Prostate gland (tissue), 2 donors: Measurements from ENCODE around the gene UBE2E2. TPM values are rescaled to one million over a fixed set of nuclear protein-coding genes. Genes with fewer than 3 reads are reported as not detected.

Source experiments
- DNase-seq: peaks from one replicate; pipeline ENCODE4 v3.0.0-alpha.2; 2019; ENCODE audit warnings: low spot score
- H3K27ac ChIP-seq, 2 donors: fragments of 200-600 bp; sonication (generic); 2 replicates each; pipeline ENCODE4 v1.5.1; 2017 to 2019
- H3K27me3 ChIP-seq: fragments of 200-600 bp; sonication (generic); replicated peaks from 2 replicates; pipeline ENCODE4 v1.5.1; 2019; ENCODE audit not compliant: insufficient read depth
- H3K36me3 ChIP-seq, 2 donors: fragments of 200-600 bp; sonication (generic); 1 replicate in 1 of 2; 2 replicates in 1 of 2; pipeline versions ENCODE4 v1.5.1 to v1.8.1; 2017 to 2019
- H3K4me1 ChIP-seq: fragments of 200-600 bp; sonication (generic); replicated peaks from 2 replicates; pipeline ENCODE4 v1.5.1; 2019
- H3K4me3 ChIP-seq, 2 donors: fragments of 200-600 bp; sonication (generic); 2 replicates each; pipeline ENCODE4 v1.5.1; 2017 to 2019
- H3K9me3 ChIP-seq: fragments of 200-600 bp; sonication (generic); 2 replicates; pipeline ENCODE4 v1.5.1; 2017
- POLR2A ChIP-seq: fragments of 450-650 bp; IDR thresholded peaks from one replicate; pipeline ENCODE4 v1.6.1; 2016; ENCODE audit warnings: antibody characterized with exemption, mild to moderate bottlenecking
- POLR2AphosphoS5 ChIP-seq: sonication (generic); formaldehyde crosslinking; IDR thresholded peaks from one replicate; pipeline ENCODE4 v1.6.1; 2017; ENCODE audit warnings: antibody characterized with exemption
- WGBS: methylation state at CpG from one replicate; pipeline ENCODE4 v1.1.5; 2018; 5-methylcytosine and 5-hydroxymethylcytosine counted together
- intact Hi-C: fragments of 100-400 bp; cut with DNase I; formaldehyde crosslinking; loops from one replicate; pipeline ENCODE4 v1.14.2; 2022
- total RNA-seq, 2 donors: library from RNA; depleted of rRNA; stranded (reverse); fragments of >200 nt; gene quantifications; one replicate each; pipeline ENCODE4 v1.1.0, GENCODE V29; 2016
- TF ChIP-seq, protein P1 (sequence below), 4 experiments: fragments of 200-600 bp in 2 of 4; fragments of 450-650 bp in 2 of 4; sonication (generic) in 2 of 4; IDR thresholded peaks; 1 replicate in 3 of 4; 2 replicates in 1 of 4; pipeline ENCODE4 v1.5.1; 2016 to 2019; ENCODE audit warnings: antibody characterized with exemption in 4 of 4, mild to moderate bottlenecking in 2 of 4, moderate library complexity in 2 of 4

The UBE2E2 gene
- total RNA-seq, 2 donors from 2014 or later, result 25.9 to 48.7 TPM

DNA sequence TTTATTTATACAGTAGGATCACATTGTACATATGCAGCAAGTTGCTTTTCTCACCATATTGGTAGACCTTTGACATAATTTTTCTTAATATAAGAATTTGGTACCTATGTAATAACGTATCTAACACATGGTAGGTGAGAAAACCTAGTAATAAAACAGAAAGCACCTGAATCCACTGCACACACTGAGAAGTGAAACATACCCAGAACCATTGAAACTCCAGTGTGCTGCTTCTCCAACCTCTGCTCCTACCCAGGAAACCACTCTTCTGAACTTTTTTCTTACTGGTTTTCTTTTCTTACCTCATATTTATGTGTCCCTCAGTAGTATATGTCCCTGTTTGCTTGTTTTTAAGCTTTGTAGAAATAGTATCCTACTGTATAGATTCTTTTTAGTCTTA is 293.0 kb downstream of the UBE2E2 start:
- Histone ChIP-seq H3K27ac (no peak overlapping the region), H3K36me3 (no peaks in the 10 kb centered on the region), H3K27me3 (no peaks in the 10 kb centered on the region), H3K9me3 (no peaks in the 10 kb centered on the region), H3K4me3 (no peak overlapping the region), H3K4me1 (no peaks in the 10 kb centered on the region)
- 95% methylated on average over 1 of the region's 1 CpG for WGBS
- no peak for TF ChIP-seq POLR2AphosphoS5
- TF ChIP-seq POLR2A, result no peak
- TF ChIP-seq, protein P1, sequence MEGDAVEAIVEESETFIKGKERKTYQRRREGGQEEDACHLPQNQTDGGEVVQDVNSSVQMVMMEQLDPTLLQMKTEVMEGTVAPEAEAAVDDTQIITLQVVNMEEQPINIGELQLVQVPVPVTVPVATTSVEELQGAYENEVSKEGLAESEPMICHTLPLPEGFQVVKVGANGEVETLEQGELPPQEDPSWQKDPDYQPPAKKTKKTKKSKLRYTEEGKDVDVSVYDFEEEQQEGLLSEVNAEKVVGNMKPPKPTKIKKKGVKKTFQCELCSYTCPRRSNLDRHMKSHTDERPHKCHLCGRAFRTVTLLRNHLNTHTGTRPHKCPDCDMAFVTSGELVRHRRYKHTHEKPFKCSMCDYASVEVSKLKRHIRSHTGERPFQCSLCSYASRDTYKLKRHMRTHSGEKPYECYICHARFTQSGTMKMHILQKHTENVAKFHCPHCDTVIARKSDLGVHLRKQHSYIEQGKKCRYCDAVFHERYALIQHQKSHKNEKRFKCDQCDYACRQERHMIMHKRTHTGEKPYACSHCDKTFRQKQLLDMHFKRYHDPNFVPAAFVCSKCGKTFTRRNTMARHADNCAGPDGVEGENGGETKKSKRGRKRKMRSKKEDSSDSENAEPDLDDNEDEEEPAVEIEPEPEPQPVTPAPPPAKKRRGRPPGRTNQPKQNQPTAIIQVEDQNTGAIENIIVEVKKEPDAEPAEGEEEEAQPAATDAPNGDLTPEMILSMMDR (IDR thresholded peaks at IDR 0.05), result no peak
- intact Hi-C loops, result no loop called here
- DNase-seq, result no peak

DNA sequence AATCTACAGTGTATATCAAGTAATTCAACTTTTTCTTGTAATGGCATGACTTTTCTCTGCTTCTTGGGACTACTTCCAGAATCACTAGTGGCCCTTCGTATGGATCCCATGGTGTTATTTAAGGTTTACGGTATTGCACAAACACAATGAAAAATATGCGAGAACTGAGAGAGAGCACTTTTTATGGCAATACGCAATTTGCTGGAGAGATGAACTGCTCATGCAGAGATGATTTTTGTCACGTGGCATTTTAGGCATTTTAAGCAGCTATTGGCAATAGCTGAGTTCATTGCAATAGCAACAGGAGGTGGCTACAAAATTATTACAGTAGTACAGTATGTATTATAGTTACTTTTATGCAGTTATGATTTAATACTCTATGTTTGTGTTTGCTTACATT is 294.0 kb downstream of the UBE2E2 start:
- Histone ChIP-seq H3K36me3 (no peaks in the 10 kb centered on the region), H3K9me3 (no peaks in the 10 kb centered on the region), H3K4me3 (no peak overlapping the region), H3K4me1 (no peaks in the 10 kb centered on the region), H3K27ac (no peak overlapping the region), H3K27me3 (no peaks in the 10 kb centered on the region)
- intact Hi-C loops, result no loop called here
- no peak for TF ChIP-seq POLR2A
- TF ChIP-seq, protein P1 (IDR thresholded peaks at IDR 0.05), result no peak
- TF ChIP-seq POLR2AphosphoS5, result no peak
- DNase-seq, result no peak
- WGBS, result 66% methylated on average over 5 of the region's 5 CpGs

DNA sequence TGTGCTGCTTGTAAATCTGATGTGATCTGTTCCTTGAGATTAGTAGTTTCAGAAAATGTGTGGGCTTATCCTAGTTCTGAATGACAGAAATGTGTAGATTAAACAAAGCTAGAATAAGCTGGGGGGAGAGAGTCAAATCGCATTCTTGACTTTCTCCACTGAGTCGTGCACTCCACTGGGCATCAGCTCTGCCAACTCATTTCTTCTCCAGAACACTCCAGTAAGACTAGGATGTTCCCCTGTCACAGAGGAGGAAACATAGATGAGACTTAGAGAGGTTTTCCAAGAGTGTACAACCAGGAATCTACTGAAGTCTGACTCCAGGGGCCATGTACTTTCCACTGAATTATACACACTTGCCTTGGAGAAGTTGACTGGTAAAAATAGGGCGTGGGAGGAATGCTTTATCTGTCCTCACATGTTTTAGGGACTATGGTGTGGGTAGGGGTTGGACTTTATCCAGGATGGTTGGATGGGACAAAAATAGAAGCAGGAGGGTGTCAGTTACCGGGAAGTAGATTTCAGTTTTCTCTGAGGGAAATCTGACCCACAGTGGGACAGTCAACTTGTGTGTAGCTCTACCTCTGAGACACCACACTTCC is 298.2 kb downstream of the UBE2E2 start:
- Histone ChIP-seq H3K27ac (no peak overlapping the region), H3K9me3 (no peaks in the 10 kb centered on the region), H3K4me3 (no peak overlapping the region), H3K36me3 (no peaks in the 10 kb centered on the region), H3K27me3 (no peaks in the 10 kb centered on the region), H3K4me1 (no peaks in the 10 kb centered on the region)
- TF ChIP-seq, protein P1 (IDR thresholded peaks at IDR 0.05), result no peak
- TF ChIP-seq POLR2A, result no peak
- TF ChIP-seq POLR2AphosphoS5, result no peak
- WGBS, result 54% methylated on average over 4 of the region's 4 CpGs
- intact Hi-C loops, result no loop called here
- no peak for DNase-seq

DNA sequence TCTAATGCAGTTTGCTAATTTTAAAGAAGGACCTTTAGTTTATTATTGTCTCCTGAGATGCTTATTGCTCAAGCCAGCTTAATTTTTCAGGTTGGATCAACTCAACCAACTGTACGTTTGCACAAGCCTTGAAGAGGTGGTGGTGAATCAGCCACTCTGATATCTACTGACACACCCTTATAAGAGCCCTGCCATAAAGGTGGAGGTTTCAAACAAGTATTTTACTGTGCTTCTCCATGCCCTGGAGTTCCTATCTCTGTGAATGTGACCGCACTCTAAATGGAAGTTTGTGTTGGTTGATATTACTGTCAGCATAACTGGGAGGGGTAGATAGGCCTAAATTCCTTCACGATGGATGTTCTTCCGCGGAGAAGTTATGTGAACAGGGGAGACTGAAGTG is 305.3 kb downstream of the UBE2E2 start:
- TF ChIP-seq, protein P1 (IDR thresholded peaks at IDR 0.05), result no peak
- TF ChIP-seq POLR2A (no peak), POLR2AphosphoS5 (no peak)
- no peak for DNase-seq
- H3K4me3 ChIP-seq, result no peak overlapping the region
- no peak overlapping the region for H3K27ac ChIP-seq
- WGBS, result 91% methylated on average over 5 of the region's 5 CpGs
- no peaks in the 10 kb centered on the region for H3K9me3 ChIP-seq
- H3K4me1 ChIP-seq, result no peaks in the 10 kb centered on the region
- no peaks in the 10 kb centered on the region for H3K36me3 ChIP-seq
- intact Hi-C loops, result no loop called here
- no peaks in the 10 kb centered on the region for H3K27me3 ChIP-seq

DNA sequence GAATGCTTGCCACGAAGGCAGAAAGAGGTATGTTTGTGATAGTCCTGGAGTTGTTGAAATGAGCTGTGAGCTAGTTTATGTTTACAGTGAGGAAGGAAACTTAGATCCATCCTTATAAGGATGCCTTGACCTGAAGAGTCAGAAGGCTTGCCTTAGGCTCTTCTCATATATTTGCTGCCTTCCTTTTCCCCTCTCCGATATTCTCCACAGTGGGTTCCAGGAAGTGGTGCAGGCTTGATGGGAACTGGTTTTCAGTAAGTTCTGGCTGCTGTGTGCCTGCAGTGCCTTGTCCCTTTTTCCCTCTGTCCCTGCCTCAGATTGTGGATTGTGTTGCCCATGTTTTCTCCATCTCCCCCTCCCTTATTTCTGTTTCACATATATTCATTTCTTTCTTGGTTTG is 315.3 kb downstream of the UBE2E2 start:
- 80% methylated on average over 2 of the region's 2 CpGs for WGBS
- intact Hi-C loops, result no loop called here
- no peak overlapping the region for H3K27ac ChIP-seq

More for the DNA sequence above, 315.3 kb downstream of the UBE2E2 start:
- Histone ChIP-seq H3K36me3 (no peaks in the 10 kb centered on the region), H3K9me3 (no peaks in the 10 kb centered on the region), H3K4me3 (no peak overlapping the region), H3K27me3 (no peaks in the 10 kb centered on the region), H3K4me1 (no peaks in the 10 kb centered on the region)
- DNase-seq, result no peak
- TF ChIP-seq, protein P1 (IDR thresholded peaks at IDR 0.05), result no peak
- TF ChIP-seq POLR2AphosphoS5 (no peak), POLR2A (no peak)
